Measurements from ENCODE around the gene IMPG2. TPM values are rescaled to one million over a fixed set of nuclear protein-coding genes. Genes with fewer than 3 reads are reported as not detected.
A peak's percentile ranks its signal among the peaks of the same experiment; 100 is the strongest.

The IMPG2 gene
- total RNA-seq, 4 donors from 2014 or later: under 0.01 to 2.6 (median 0.70) TPM; not detected in 1

DNA sequence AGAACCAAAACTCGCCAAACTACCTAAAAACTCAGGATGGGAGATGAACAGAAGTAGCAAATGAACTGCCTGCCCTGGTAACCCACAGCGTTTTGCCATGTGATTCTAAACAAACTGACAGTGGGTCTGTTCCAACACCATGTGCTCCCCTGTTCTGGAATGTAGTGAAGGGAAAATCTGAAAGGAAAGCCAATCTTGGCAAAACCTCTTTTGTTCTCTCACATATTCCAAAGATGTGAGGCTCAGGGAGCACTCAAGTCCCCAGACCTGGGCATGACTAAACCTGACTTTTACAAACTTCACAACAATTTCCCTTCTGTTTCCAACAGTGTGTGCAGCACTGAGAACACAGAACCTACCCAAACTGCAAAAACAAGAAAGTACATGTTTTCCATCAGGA lies 116.1 kb downstream of the IMPG2 start:
- H3K9me3 ChIP-seq: no peaks in the 10 kb centered on the region
- TF ChIP-seq POLR2A (IDR thresholded peaks at IDR 0.05): no peak
- no peak for DNase-seq
- intact Hi-C loops (cut with DNase I; ENCODE audit: low total_unique reads): no loop called here
- no peak overlapping the region for H3K27ac ChIP-seq
- no peaks in the 10 kb centered on the region for H3K4me1 ChIP-seq
- H3K4me3 ChIP-seq: no peak overlapping the region
- H3K36me3 ChIP-seq: no peaks in the 10 kb centered on the region
- H3K27me3 ChIP-seq: no peaks in the 10 kb centered on the region

DNA sequence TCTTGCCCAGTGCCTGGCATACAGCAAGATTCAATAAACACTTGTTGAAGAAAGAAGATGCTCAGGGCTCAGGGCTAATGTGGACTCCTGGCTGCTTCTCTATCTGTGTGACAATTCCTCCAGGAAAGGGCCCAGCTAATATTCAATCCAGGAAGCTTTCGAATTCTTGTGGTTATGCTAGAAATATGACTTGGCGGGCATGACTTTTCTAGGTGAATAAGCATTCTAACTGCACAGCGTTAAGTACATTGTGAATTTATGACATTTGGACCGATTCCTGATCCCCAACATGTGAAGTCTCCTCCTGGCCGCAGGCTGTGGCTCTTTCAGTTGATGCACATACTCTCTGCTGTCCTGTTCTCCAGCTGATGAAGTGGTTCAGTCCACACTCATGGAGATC lies 117.0 kb downstream of the IMPG2 start:
- TF ChIP-seq, protein P1, sequence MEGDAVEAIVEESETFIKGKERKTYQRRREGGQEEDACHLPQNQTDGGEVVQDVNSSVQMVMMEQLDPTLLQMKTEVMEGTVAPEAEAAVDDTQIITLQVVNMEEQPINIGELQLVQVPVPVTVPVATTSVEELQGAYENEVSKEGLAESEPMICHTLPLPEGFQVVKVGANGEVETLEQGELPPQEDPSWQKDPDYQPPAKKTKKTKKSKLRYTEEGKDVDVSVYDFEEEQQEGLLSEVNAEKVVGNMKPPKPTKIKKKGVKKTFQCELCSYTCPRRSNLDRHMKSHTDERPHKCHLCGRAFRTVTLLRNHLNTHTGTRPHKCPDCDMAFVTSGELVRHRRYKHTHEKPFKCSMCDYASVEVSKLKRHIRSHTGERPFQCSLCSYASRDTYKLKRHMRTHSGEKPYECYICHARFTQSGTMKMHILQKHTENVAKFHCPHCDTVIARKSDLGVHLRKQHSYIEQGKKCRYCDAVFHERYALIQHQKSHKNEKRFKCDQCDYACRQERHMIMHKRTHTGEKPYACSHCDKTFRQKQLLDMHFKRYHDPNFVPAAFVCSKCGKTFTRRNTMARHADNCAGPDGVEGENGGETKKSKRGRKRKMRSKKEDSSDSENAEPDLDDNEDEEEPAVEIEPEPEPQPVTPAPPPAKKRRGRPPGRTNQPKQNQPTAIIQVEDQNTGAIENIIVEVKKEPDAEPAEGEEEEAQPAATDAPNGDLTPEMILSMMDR (IDR thresholded peaks at IDR 0.05): no peak
- no peak for TF ChIP-seq POLR2A (IDR thresholded peaks at IDR 0.05)
- Histone ChIP-seq H3K27me3 (no peaks in the 10 kb centered on the region), H3K36me3 (no peaks in the 10 kb centered on the region), H3K27ac (no peak overlapping the region), H3K9me3 (no peaks in the 10 kb centered on the region), H3K4me3 (no peak overlapping the region), H3K4me1 (no peaks in the 10 kb centered on the region)
- DNase-seq: no peak
- intact Hi-C loops (cut with DNase I; ENCODE audit: low total_unique reads): no loop called here

DNA sequence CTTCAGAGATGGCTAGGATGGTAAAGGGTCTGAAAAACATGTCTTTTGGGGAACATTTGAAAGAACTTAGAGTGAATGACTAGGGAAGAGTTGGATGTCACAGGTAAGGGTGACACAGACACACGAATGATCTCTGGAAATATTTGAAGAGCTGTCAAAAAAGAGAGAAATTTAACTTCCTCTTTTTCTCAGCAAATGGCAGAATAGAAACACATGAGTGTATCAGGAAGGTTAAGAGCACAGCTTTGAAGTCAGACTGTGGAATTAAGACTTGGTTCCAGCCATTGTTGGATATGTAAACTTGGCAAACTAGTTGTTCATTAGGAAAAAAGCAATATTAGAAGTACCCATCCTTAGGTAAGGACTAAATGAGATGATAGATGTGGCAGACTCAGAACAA lies 117.7 kb downstream of the IMPG2 start:
- no peak overlapping the region for H3K4me3 ChIP-seq
- H3K9me3 ChIP-seq: no peaks in the 10 kb centered on the region
- H3K27me3 ChIP-seq: no peaks in the 10 kb centered on the region
- intact Hi-C loops (cut with DNase I; ENCODE audit: low total_unique reads): no loop called here
- no peak overlapping the region for H3K27ac ChIP-seq
- no peaks in the 10 kb centered on the region for H3K36me3 ChIP-seq
- TF ChIP-seq, protein P1 (IDR thresholded peaks at IDR 0.05): no peak
- TF ChIP-seq POLR2A (IDR thresholded peaks at IDR 0.05): no peak
- no peak for DNase-seq
- H3K4me1 ChIP-seq: no peaks in the 10 kb centered on the region

DNA sequence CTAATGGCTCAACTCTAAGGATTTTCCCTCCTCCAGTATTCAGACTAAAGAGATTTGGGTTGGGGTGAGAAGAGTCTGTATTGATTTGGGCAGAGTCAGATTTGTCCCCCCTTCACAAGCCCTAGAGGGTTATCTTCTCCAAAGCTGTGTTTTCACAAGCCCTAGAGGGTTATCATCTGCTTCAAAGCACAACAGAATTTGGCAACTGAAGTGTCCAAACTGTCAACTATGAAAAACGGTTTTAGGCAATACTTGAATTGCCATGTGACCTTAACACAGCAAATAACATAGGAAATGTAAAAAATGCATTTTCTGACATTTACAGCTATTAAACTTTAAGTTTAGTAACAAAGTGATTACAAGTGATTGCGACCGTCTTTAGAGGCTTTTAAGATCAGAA lies 119.9 kb downstream of the IMPG2 start:
- intact Hi-C loops (cut with DNase I; ENCODE audit: low total_unique reads): no loop called here

DNA sequence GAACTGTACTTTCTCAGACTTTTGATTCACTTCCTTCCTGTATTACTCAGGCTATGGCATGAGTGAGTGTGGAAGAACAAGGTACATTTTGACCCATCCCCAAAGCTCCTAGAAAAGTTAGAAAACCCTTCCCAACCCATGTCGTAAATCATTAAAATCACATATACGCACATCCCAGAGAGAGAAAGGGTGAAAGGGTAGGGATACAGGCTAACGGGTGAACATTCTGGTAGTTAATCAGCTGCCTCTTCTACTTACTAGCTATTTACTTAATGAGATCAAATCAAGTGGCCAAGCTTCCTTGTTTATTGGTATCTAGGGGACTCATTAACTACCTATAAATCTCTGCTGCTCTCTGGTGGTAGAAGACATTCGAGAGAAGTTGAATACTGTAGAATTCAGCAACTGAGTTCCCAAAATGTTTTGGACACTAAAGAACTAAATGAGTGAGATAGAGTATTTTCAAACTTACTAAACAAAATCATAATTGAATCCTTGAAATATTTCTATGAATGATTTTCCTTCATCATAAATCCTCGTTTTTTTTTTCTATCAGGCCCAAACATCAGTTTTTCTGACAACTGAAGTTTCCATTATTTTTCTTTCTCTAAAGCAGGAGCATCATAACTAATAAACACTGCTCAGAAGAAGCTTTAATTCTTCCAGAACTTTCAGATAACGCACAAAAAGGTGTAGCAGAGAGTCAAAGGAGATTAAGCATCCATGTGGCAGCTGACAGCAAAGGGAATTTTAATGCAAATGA lies 124.2 kb downstream of the IMPG2 start:
- H3K4me1 ChIP-seq: no peaks in the 10 kb centered on the region
- peak overlapping the region; percentile 28 to 62 for H3K27ac ChIP-seq
- H3K4me3 ChIP-seq: no peak overlapping the region
- no peaks in the 10 kb centered on the region for H3K9me3 ChIP-seq
- no peak for TF ChIP-seq POLR2A (IDR thresholded peaks at IDR 0.05)
- TF ChIP-seq, protein P1 (IDR thresholded peaks at IDR 0.05): peak; percentile 58 to 71 (median 68)
- DNase-seq: no peak
- intact Hi-C loops (cut with DNase I; ENCODE audit: low total_unique reads): no loop called here
- H3K27me3 ChIP-seq: no peaks in the 10 kb centered on the region
- no peaks in the 10 kb centered on the region for H3K36me3 ChIP-seq

More for the DNA sequence above, 119.9 kb downstream of the IMPG2 start:
- no peaks in the 10 kb centered on the region for H3K36me3 ChIP-seq
- no peaks in the 10 kb centered on the region for H3K27me3 ChIP-seq
- H3K27ac ChIP-seq: peak overlapping the region in 1 of 2 donors; percentile 57
- DNase-seq: no peak
- no peak overlapping the region for H3K4me3 ChIP-seq
- no peaks in the 10 kb centered on the region for H3K4me1 ChIP-seq
- TF ChIP-seq, protein P1 (IDR thresholded peaks at IDR 0.05): no peak
- no peak for TF ChIP-seq POLR2A (IDR thresholded peaks at IDR 0.05)
- H3K9me3 ChIP-seq: no peaks in the 10 kb centered on the region

Data from uterus (tissue), 4 donors.